ENCODE results near the gene KCNT2.
A peak's percentile ranks its signal among the peaks of the same experiment; 100 is the strongest.

The KCNT2 gene

GRCh38 chr1:196608390-196609369 lies at the start of gene KCNT2:
Gene KCNT2 (minus strand): TSS chr1:196608440. CDS start chr1:196608309, 131 bp downstream.
- ChIA-PET POLR2A (no interaction called here), CTCF (no interaction called here)
- no peak for TF ChIP-seq CTCF (IDR thresholded peaks at IDR 0.05; ENCODE audit: insufficient read depth, low read length, missing control alignments)
- no peak for DNase-seq (ENCODE audit: low read depth, low spot score)
- H3K4me3 ChIP-seq (ENCODE audit: low read depth, low read length): peak within 1 kb of the TSS; percentile 61

DNA sequence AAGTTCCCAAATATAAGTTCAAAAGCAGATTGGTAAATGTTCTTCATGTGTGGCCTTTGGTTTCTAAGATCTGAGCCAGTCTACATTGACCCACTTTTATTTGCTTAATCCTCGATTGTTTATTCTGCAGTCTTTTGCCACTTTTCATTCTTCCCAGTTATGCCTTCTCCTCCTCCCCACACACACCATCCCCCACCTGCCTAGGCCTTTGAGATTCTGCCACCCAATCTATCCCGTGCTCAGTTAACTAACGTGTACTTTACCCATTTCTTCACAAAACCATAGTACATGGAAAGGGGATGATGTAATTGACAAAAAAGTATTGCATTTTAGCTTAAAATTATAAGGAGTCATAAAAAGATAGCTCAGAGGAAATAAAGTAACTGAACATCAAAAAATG lies 47.3 kb upstream of the KCNT2 start:
- POLR2A ChIA-PET: no interaction called here
- no peak for TF ChIP-seq CTCF (IDR thresholded peaks at IDR 0.05; ENCODE audit: insufficient read depth, low read length, missing control alignments)
- CTCF ChIA-PET: interaction anchor here (0.6 to 2.6 kb wide), 2 partner anchors 15 to 299 kb away, joined by 3 to 8 read pairs; no protein-coding TSS in a partner anchor
- H3K4me3 ChIP-seq (ENCODE audit: low read depth, low read length): no peak overlapping the region
- no peak for DNase-seq (ENCODE audit: low read depth, low spot score)

DNA sequence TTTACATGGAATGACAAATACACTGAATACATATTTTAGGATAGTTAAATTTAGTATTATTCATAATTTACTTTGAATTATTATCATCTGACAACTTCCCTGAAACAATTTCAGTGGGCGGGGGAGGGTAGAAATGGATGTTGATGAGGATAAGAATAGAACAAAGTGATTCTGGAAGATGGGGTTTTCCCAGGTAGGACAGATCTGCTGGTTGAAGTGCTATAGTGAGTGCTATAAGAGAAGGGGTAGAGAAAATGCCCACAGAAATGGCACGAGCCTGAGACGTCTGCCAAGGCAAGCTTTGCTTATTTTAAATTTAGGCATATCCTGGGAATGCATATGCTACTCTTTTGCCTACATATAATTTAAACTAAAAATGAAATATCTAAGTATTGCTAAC lies 46.8 kb upstream of the KCNT2 start:
- H3K4me3 ChIP-seq (ENCODE audit: low read depth, low read length): no peak overlapping the region
- no peak for DNase-seq (ENCODE audit: low read depth, low spot score)
- ChIA-PET POLR2A (no interaction called here), CTCF (interaction anchor here (0.6 to 2.6 kb wide), 2 partner anchors 16 to 299 kb away, joined by 3 to 8 read pairs; no protein-coding TSS in a partner anchor)
- TF ChIP-seq CTCF (IDR thresholded peaks at IDR 0.05; ENCODE audit: insufficient read depth, low read length, missing control alignments): no peak

- ChIA-PET CTCF (no interaction called here), POLR2A (no interaction called here)
- no peak for TF ChIP-seq CTCF (IDR thresholded peaks at IDR 0.05; ENCODE audit: insufficient read depth, low read length, missing control alignments)
- no peak overlapping the region for H3K4me3 ChIP-seq (ENCODE audit: low read depth, low read length)
- DNase-seq (ENCODE audit: low read depth, low spot score): no peak
Observed at GRCh38 chr1:196654271-196654670, 46.0 kb upstream of the KCNT2 start.

DNA sequence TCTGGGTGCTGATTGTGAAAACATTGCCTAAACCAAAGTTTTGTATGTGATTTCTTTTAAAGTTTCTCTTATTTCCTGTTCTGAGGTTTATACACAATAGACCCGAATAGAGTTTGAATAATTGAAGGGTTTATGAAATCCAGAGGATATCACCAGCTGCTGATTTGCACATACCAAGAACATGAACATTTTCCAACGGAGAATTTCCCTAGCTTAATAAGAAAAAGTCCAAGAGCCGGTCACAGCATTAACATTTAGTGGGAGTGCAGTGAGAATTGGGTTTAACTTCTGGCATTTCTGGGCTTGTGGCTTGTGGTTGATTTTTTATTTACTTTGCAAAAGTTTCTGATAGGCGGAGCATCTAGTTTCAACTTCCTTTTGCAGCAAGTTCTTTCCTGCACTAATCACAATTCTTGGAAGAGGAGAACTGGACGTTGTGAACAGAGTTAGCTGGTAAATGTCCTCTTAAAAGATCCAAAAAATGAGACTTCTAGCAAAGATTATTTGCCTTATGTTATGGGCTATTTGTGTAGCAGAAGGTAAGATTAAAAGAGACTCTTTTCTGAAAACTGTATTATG lies 43.5 kb upstream of the KCNT2 start, which contains the start of gene CFH:
CFH (plus strand) TSS at position 407 of the 579 bp plus-strand sequence; CDS start at position 482, 75 bp downstream.
- no peak for TF ChIP-seq CTCF (IDR thresholded peaks at IDR 0.05; ENCODE audit: insufficient read depth, low read length, missing control alignments)
- H3K4me3 ChIP-seq (ENCODE audit: low read depth, low read length): no peak within 1 kb of the TSS
- CTCF ChIA-PET: interaction anchor here (1.0 to 1.2 kb wide), 3 partner anchors 10 to 334 kb away, joined by 3 to 4 read pairs (median 3); no protein-coding TSS in a partner anchor
- peak; percentile 77 for DNase-seq (ENCODE audit: low read depth, low spot score)
- POLR2A ChIA-PET: no interaction called here

DNA sequence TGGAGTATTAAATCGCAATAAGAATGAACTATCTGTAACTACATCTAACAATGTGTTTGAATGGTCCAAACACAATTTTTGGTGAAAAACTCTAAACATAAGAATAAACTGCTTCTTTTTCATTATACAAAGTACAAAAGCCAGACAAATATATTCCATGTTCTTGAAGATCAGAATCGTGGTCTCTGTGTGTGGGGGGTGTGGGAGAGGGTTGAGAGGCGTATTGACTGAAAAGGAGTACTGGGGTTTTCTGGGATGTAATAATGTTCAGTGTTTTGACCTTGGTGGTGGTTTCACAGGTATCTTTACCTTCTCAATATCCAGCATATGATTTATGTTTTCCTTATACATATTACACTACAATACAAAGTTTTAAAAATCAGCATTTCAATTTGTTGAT lies 42.8 kb upstream of the KCNT2 start:
- POLR2A ChIA-PET: no interaction called here
- no peak for TF ChIP-seq CTCF (IDR thresholded peaks at IDR 0.05; ENCODE audit: insufficient read depth, low read length, missing control alignments)
- H3K4me3 ChIP-seq (ENCODE audit: low read depth, low read length): no peak overlapping the region
- CTCF ChIA-PET: interaction anchor here (0.8 to 1.2 kb wide), 4 partner anchors 10 to 296 kb away, joined by 3 to 4 read pairs (median 3); no protein-coding TSS in a partner anchor
- DNase-seq (ENCODE audit: low read depth, low spot score): no peak
